SHP77 treated with DMSO at 0.1 percent for 48 hours (cell line): Measurements from ENCODE around the gene RRBP1.
"Not testable (repeated sequence)": the region's sequence is repeated elsewhere in the genome, so short reads cannot be mapped to it uniquely, and the experiment has no call there.

Experiments used
- DNase-seq: peaks from one replicate; lab custom pipeline; 2025; lab: John Stamatoyannopoulos, UW

Gene RRBP1

DNA sequence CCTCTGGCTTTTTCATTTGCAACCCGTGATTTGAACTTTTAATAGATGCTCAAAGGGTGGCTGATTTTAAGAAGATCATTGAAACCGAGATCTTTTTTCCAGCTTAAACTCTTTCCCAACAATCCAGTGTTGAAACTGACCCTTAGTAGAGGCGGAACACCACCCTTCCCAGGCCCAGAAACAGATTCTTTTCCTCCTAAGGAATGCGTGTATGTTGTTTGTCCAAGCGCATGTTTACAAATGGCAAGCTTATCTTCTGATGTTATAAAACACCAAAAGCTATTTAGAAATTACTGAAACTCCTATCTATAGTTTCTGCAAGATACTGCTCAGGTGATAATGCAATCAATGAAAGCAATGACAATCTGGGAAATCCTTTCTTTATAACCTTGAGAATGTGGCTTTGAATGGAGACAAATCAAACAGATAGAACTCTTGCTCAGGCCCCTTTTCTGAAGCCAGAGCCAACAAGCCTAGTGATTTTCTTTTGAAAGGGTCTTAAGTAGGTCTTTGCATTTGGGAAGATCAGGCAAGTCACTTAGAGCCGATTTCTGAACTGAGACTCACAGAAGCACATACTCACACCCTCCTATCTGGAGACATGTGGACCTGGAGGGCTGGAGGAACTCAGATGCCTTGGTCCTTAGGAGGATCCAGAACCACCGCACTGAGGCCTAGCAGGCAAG is 26.8 kb upstream of the RRBP1 start:
- DNase-seq = no peak

DNA sequence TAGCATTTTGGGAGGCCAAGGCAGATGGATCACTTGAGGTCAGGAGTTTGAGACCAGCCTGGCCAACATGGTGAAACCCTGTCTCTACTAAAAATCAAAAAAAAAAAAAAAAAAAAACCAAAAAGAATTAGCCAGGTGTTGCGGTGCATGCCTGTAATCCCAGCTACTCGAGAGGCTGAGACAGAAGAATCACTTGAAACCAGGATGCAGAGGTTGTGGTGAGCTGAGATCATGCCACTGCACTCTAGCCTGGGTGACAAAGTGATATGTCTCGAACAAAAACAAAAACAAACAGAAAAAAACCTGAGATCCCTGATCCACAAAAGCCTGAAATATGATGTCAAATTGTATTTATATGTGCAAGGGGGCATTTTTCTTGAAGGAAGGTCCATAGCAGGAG is 25.9 kb upstream of the RRBP1 start:
- not testable (repeated sequence) for DNase-seq

DNA sequence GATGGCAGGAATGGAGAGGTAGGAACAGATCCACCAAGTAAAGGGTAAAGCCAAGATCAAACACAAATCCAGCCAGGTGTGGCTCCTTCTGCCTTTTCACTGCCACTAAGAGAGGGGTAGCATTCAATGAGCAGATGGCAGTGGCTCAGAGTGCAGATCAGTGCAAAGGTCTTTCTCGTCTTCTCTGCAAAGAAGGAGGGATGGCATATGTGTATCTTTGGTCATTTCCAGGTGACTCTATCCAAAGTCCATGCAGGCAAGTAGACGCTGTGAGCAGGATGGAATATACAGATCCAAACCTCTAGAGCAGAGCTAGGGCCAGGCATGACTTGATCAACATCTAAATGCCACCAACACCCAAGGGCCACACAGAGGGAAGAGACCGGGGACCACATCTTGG is 24.6 kb upstream of the RRBP1 start:
- no peak for DNase-seq

DNA sequence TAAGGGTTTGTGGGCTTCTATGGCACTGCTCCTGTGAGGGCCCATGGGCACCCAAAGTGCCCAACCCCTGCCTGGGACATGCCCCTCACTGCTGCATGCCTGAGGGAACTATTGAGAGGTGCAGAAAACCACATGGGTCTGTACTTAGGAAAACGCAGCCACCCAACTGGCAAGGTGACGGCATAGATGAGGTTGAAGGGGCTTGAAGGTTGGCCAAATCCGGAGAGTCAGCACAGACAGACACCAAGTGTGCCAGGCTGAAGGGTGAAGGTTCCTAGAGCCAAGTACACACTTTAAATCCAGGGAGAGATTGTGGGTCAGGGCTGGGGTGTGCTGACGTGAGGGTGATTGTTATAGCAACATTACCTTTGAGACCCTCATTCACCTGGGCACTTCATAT is 23.9 kb upstream of the RRBP1 start:
- DNase-seq = no peak

DNA sequence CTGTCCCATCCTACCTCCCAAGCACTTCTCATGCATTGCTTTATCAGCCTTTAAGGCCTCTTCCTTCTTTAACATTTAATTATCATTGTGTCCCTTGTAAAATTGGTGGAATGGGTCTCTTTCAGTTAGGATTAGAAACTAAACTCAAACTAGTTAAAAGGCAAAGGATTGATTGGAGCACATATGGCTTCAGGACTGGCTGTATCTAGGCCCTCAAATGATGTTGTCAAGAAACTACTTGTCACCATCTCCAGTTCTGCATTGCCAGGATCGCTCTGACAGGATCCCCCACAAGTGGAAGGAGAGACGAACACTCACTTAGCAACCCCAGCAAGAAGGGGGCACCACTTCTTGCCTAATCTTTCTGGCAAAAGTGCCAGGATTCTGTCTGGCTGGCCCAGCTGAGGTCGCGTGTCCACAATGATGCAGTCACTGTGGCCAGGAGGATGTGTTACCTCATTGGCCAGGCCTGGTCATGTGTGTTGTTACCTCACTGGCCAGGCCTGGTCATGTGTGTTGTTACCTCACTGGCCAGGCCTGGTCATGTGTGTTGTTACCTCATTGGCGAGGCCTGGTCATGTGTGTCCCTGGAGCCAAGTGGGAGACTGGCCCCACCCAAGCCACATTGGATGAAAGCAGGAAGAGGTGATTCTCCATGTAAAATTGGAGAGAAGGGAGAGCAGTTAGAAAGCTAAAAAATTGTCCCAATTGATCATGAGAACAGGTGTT is 22.7 kb upstream of the RRBP1 start:
- no peak for DNase-seq

DNA sequence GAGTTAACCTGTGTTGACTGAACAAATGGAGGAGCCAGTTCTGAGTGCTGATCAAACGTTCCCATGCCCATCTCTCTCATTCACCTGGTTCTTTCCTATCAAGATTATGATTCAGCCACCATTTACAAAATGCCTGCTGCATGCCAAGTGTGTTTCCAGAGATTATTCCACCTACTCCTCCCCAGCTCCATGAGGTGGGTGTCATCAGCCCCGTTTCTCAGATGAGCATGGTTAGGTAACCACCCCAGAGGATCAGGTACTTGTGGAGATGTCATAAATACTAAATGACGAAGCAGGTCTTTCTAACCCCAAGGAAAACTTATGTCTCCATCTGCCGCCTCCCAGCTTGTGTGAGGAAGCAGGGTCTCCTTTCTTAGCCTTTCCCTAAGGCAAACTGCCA is 19.8 kb upstream of the RRBP1 start:
- no peak for DNase-seq

DNA sequence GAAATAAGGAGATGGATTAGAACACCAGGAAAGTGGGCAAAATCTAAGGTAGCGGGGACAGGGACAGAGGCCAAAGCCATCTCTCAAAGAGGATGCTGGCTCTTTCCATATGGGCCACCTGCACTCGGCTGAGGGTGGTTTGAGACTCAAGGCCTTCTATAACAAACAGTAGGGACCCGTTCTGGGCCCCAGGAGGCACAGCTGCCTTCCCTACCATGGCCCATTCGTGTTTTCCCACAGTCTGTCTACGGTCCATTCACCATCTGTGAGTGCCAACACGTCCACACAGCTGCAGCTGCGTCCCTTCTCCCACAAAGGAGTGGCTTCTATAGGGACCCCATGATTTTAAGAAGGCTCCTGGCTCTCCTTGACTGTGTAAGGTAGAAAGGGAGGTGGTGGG is 18.6 kb upstream of the RRBP1 start:
- no peak for DNase-seq

DNA sequence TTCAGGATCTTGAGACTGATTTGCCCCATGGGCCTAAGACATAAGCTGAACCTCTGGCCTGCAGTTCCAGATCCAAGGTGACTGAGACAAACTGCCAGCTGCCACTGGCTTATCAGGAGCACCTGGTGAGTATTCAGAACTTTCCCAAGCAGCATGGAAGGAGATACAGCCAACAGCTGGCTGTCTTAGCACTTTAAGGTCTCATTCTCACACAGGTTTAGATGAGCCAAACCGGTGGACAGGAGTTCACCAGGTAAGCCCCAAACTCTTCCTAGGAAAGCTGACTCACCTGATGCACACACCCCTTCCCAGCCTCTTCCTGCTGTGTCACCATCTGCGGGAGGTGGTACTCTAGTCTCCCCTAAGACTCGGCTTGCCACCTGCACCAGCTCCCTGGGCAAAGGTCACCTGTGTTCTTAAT is 17.9 kb upstream of the RRBP1 start, which contains the start of gene BANF2:
Gene BANF2 (plus strand): TSS at position 36 of the 421 bp plus-strand sequence. CDS start 25,060 bp downstream, outside the sequence.
- no peak for DNase-seq

DNA sequence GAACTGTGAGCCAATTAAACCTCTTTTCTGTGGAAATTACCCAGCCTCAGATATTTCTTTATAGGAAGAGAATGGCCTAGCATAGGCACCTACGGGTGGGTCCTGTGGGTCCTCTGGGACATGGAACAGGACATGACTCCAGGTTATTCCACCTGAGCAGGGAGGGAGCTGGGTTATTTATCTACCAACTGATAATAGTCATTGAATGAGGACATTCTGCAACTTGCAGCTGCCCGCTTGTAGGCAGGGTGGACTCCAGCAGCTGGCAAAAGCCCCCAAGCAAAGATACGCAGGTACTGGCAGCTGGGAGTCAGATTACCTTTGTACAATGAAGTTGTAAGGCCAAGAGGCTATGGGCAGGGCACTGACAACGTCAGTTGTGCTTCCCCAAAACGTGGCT is 16.3 kb upstream of the RRBP1 start:
- DNase-seq = peak; percentile 30

DNA sequence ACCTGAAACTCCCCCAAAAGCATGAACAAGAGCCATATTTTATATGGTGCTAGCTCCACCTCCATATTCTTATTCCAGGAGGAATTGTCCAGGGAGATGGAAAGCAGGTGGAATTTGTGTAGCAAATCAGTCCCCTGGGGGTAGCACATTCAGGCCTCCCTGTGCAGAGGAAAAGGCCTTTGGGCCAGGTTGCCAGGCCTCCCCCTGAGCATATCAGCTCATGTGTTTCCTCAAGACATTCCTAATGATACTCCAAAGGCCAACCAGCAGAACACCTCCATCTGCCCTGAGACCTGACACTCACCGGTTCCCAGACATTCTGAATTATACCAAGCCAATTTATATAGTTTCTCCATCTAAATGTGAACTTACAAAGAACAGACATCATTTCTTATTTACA is 15.1 kb upstream of the RRBP1 start:
- DNase-seq = no peak

DNA sequence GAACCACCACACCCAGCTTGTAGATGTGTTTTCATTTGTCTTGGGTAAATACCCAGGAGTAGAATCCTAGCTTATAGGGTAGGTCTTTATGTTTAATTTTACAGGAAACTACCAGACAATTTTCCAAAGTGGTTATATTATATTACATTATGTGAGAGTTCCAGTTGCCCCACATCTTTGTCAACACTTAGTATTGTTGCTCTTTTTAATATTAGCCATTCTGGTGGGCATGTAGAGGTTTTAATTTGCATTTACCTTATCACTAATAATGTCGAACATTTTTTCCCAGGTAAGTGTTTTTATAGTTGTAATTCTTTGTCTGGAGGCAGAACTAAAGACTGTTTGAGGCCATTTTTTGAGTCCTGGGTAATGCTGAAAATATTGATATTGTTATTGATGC is 14.2 kb upstream of the RRBP1 start:
- no peak for DNase-seq

DNA sequence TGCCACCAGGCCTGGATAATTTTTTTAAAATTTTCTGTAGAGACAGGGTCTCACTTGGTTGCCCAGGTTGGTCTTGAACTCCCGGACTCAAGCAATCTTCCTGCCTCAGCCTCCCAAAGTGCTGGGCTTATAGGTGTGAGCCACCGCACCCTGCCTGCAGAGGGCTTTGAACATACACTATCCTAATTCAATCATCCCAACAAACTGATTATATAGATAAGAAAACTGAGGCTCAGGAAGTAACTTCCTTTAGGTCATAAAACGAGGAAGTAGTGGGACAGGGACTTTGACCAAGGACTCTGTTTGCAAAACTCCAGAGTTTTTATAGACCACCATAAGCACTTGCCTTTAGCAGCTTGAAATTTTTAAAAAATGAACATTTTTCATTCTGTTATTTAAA is 12.7 kb upstream of the RRBP1 start:
- no peak for DNase-seq

DNA sequence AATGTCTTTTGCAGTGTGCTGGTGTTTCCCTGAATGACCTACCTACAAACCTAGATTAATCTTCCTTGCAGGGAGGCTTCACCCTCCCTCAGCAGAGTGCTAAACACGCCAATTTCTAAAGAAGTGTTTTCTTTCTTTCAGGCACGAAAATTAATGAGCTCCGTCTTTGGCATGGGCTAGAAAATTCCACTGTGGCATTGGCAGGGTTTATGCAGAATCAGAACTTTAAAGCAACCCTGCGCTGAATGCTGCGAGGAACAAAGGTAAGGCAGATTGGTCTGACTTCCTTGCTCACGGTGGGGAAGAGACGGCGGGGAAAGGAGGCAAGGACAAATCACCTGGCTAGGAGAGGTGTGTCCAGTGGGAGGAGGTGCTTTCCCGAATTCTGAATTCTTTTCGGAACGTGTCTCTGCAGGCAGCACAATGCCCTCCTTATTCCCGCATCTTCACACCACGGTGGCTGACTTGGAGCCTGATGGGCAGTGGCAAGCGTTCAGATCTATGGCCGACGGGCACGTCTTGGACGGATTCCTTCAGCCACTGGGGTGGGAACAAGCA is 11.5 kb upstream of the RRBP1 start:
- DNase-seq = no peak

DNA sequence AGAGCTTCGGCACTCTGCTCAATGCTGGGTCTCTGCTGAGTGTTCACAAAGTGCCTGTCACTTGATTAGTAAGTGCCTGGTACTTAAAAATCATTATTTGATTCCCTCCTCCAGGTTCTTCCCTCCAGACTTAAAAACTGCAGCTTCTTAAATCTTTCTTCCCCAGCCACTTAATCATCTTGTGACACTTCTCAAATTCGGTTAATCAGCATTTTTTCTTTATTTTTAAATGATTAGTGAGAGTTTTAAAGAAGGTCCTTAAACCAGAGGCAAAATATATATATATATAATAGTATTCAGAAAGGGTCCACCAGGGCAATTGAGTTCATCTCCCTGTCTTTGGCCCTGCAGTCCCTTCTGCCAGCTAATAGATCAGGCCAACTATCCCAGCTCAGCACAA is 9.7 kb upstream of the RRBP1 start:
- DNase-seq = no peak

DNA sequence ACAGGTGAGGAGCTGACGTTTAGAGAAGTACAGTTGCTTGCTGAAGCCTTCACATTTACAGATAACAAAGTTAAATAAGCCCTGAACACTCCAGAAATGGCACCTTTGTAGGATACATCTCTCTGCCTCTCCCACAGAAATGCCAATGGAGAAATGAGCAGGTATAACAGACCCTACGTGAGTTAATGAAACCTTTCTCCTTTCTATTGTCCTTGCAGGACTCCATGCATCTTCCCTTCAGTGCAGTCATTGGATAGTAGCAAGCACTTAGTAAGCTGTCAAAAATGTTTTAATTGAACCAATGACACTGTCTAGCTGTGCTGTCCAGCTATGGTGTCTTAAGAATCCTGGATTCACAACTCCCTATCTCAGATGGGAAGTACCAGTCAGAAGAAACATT is 8.1 kb upstream of the RRBP1 start:
- DNase-seq = no peak

DNA sequence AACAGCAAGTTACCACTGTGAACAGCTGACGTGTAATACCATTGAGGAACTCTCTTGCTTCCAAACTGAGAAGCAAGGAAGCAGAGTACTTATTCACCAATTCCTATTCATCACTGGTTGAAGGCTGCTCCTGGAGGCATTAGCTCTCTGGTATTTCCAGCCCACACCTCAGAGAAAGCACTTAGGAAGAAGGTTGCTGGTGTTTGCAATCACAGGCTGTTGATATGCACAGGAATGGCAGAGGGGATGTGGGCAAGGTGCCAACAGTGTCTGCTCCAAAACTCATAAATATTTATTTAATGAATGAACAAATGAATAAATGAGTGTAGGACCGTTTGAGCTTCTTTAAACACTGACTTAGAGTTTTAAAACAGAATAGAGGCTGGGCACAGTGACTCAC is 6.9 kb upstream of the RRBP1 start:
- DNase-seq = peak; percentile 13

DNA sequence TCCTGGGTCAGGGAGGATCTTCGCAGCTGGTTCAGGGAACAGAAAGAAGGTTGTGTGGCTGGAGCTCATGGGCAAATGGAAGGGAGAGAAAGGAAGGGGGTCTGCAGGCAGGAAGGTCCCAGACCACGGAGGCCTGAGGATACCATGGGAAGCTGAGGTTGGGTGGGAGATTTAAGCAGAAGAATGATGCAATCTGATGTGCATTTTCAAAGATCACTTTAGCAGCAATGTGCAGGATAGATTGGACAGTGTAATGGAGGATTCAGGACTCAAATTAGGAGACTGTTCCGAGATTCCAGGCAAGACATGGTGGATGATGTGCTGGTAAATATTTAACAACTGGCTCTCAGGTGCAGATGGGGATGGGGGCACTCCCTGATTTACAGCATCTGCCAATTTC is 5.8 kb upstream of the RRBP1 start:
- no peak for DNase-seq

DNA sequence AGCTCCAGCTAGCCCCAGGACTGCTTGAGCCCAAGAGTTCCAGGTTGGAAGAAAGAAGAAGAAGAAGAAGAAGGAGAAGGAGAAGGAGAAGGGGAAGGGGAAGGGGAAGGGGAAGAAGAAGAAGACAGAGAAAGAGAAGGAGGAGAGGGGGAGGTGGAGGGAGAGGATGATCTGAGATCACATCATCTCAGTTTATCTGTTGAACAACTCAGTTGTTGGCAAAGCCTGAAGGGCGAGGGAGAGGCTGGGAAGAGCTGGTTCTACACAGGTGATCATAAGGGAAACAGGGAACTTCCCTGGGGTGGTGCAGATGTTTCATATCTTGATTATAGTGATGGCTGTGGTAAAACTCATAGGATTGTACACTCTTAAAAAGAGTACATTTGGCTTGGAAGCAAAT is 3.1 kb upstream of the RRBP1 start:
- no peak for DNase-seq

DNA sequence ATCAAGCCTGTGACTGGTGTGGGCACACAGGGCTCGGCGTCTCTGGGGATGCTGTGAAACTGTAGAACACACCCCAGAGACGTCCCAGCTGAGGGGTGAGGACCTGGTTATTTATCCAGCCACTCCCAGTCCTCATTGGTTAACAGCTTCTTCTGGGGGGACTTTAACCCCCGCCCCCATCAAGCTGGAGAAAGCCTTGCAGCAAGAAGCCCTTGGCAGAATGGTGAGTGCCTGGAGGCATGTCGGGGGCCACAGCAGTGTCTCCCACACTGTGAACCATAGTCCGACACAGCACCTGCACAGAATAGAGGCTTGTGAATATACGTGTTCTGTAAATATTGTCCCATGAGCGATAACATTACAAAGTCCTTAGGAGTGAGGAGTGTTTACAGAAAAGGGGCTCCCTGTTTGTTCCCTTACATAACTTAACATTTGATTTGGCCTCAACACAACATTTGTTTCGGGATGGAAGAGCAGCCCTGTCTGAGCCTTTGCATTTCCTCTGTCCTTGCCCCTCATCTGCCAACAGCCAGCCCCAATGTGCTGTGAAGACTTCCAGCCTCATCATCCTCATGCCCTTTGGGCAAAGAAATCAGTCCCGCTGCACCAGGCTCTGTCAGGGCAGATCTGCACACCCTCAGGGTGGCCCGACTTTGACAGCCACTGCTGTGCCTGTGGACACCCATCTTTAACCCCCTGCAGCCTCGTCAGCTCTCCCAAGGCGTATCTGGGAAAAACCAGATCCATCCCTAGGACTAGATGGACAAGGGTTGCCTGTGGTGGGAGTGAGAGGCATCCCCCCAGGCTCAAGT is 2.2 kb upstream of the RRBP1 start:
- no peak for DNase-seq

DNA sequence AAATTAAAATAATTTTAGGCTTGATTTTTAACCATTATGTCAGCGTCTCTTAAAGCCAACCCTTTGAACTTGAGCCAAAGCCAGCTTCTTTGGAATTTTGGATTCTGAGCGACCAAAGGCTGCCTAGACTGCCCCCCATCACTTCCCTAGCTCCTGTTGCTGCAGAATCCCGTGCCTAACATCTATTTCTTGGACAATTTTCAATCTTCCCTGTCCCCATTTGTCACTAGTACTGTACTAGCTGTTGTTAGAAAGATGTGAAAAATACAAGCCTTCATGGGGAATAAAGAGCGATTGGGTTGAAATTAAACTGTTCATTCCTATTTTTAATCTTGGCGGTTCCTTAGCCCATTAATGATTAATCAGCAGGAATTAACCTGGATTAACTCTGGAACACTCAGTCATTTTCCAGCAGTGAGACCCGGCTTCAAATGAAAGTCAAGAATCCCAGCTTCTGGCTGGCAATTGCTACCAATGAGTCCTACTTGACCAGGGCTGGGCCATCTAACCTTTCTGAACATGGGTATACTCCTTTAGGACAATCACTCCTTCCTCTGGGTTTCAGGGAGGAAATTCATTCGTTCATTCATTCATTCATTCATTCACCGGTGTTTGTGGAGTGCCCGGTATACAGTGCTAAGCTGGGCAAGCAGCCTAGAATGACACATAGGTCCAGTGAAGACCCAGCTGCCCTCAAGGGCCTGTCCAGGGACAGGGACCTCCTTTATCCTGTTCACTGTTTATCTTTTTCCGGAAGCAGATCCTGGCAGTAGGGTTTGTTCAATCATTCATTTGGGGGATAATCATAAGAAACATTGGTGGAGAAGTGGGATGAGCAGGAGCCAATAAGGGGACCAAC is 1.4 kb upstream of the RRBP1 start:
- no peak for DNase-seq

DNA sequence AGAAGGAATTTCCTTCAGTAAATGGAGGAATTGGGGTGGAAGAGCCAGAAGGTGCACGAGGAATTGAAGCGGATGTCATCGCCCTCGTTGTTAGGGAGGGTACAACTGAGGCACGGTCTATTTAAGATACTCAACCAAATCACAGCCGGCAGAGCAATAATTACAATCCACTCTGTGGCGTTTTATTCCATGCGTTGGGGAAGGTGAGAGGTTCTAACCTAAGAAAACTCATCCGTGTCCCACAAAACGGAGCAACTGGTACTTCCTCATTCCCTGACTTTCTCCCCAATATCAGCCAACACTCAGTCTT is 802 bp upstream of the RRBP1 start:
- DNase-seq = no peak

DNA sequence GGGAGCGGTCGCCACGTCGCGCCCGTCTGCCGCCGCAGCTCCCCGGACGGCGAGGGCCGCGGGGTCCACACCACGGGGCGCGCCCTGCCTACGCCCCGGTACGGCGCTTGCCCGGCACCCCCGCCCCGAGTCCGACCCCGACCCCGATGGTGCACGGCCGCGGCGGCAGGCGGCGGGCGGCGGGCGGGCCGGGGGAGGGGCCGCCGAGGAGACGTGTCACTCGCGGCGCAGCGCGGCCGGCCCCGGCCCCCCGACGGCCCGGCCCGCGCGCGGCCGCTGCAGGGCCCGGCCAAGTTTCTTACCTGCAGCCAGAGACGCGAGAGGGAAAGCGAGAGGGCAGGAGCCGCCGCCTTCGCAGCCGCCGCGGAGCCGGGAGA is 328 bp downstream of the RRBP1 start:
- no peak for DNase-seq
